Mucosa of descending colon (tissue), 3 donors: ENCODE results near the gene RMI2. TPM values are rescaled to one million over a fixed set of nuclear protein-coding genes. Genes with fewer than 3 reads are reported as not detected.

Experiments
- ATAC-seq: fragments of 200-7000 bp; cut with Tn5 transposase; one replicate; pipeline ENCODE4 v1.9.1; 2020; ENCODE audit warnings: mild to moderate bottlenecking, moderate library complexity
- DNase-seq, 3 donors: peaks; one replicate each; pipeline ENCODE4 v3.0.0-alpha.2; 2020
- H3K36me3 ChIP-seq: fragments of 200-600 bp; one replicate; pipeline ENCODE4 v1.8.0; 2021; ENCODE audit warnings: low read depth, mild to moderate bottlenecking
- H3K4me1 ChIP-seq: fragments of 200-600 bp; one replicate; pipeline ENCODE4 v1.8.0; 2021; ENCODE audit warnings: low read depth, mild to moderate bottlenecking
- H3K4me3 ChIP-seq: fragments of 200-600 bp; one replicate; pipeline ENCODE4 v1.8.0; 2021; ENCODE audit warnings: mild to moderate bottlenecking
- H3K9me3 ChIP-seq: fragments of 200-600 bp; one replicate; pipeline ENCODE4 v1.8.0; 2021; ENCODE audit warnings: mild to moderate bottlenecking
- CTCF ChIP-seq: fragments of 200-600 bp; IDR thresholded peaks from one replicate; pipeline ENCODE4 v1.8.0; 2022; ENCODE audit warnings: antibody characterized with exemption, mild to moderate bottlenecking
- intact Hi-C, 2 donors: fragments of 100-400 bp; cut with DNase I in 1 of 2; cut with micrococcal nuclease in 1 of 2; formaldehyde crosslinking; loops; one replicate each; pipeline versions ENCODE4 v1.11.0 to v1.11.1; 2022; cut with DNase I, micrococcal nuclease
- total RNA-seq, 3 donors: library from RNA; stranded (reverse); fragmentation: NEBNext Ultra II Directional in 2 of 3; extraction: Animal tissue kit (Norgen Biotek cat#: 25700) in 2 of 3; gene quantifications; one replicate each; pipeline versions ENCODE4 v1.2.1 to v1.2.4, GENCODE V29; 2021 to 2023
- donor health status: DM: no; HTN: no; CAD: no; lungs with moderate emphysema.
- donor health status: DM: no; HTN: no; CAD: no.
- donor health status: DM: no; HTN: yes; CAD: no.

RMI2 gene
- total RNA-seq, 3 donors from 2014 or later = 2.1 to 12.1 (median 7.0) TPM

- no peak for DNase-seq
- ATAC-seq = no peak
Observed at GRCh38 chr16:11395949-11396240, 50.6 kb downstream of the RMI2 start.

GRCh38 chr16:11396241-11397048 lies 51.2 kb downstream of the RMI2 start:
- H3K4me1 ChIP-seq = no peaks in the 10 kb centered on the region
- intact Hi-C loops = loop anchor here in 1 of 2 donors (10.0 kb wide), 1 partner anchor 438 kb away; no protein-coding TSS in a partner anchor
- no peaks in the 10 kb centered on the region for H3K36me3 ChIP-seq
- TF ChIP-seq CTCF = peak; percentile 97
- no peak overlapping the region for H3K4me3 ChIP-seq
- DNase-seq = peak in 2 of 3 donors; percentile 71 to 75
- H3K9me3 ChIP-seq = no peaks in the 10 kb centered on the region
- peak; percentile 84 for ATAC-seq

More at GRCh38 chr16:11395949-11396240, 50.6 kb downstream of the RMI2 start:
- no peaks in the 10 kb centered on the region for H3K9me3 ChIP-seq
- no peaks in the 10 kb centered on the region for H3K4me1 ChIP-seq
- TF ChIP-seq CTCF = no peak
- intact Hi-C loops = loop anchor here in 1 of 2 donors (10.0 kb wide), 1 partner anchor 439 kb away; no protein-coding TSS in a partner anchor
- H3K4me3 ChIP-seq = no peak overlapping the region
- no peaks in the 10 kb centered on the region for H3K36me3 ChIP-seq

- H3K4me1 ChIP-seq = no peaks in the 10 kb centered on the region
- no peak for TF ChIP-seq CTCF
- no peaks in the 10 kb centered on the region for H3K36me3 ChIP-seq
- H3K4me3 ChIP-seq = no peak overlapping the region
- intact Hi-C loops = loop anchor here in 1 of 2 donors (10.0 kb wide), 1 partner anchor 437 kb away; no protein-coding TSS in a partner anchor
- no peaks in the 10 kb centered on the region for H3K9me3 ChIP-seq
- no peak for ATAC-seq
- DNase-seq = no peak
Observed at GRCh38 chr16:11398136-11398535, 52.9 kb downstream of the RMI2 start.

- H3K36me3 ChIP-seq = no peaks in the 10 kb centered on the region
- H3K4me3 ChIP-seq = no peak overlapping the region
- intact Hi-C loops = loop anchor here in 1 of 2 donors (10.0 kb wide), 1 partner anchor 436 kb away; no protein-coding TSS in a partner anchor
- no peaks in the 10 kb centered on the region for H3K4me1 ChIP-seq
- ATAC-seq (no peak), DNase-seq (no peak)
- no peaks in the 10 kb centered on the region for H3K9me3 ChIP-seq
- TF ChIP-seq CTCF = no peak
Observed at GRCh38 chr16:11398851-11399250, 53.6 kb downstream of the RMI2 start.

GRCh38 chr16:11399261-11399831 lies 54.1 kb downstream of the RMI2 start:
- ATAC-seq (no peak), DNase-seq (no peak)
- H3K4me1 ChIP-seq = no peaks in the 10 kb centered on the region
- TF ChIP-seq CTCF = no peak
- intact Hi-C loops = loop anchor here in 1 of 2 donors (10.0 kb wide), 1 partner anchor 435 kb away; no protein-coding TSS in a partner anchor
- H3K9me3 ChIP-seq = no peaks in the 10 kb centered on the region
- no peaks in the 10 kb centered on the region for H3K36me3 ChIP-seq
- H3K4me3 ChIP-seq = no peak overlapping the region
